DMS53 treated with DMSO at 0.1 percent for 48 hours (cell line): Measurements from ENCODE around the gene SERPINH1.
A peak's percentile ranks its signal among the peaks of the same experiment; 100 is the strongest.

Source experiments
- DNase-seq: peaks from one replicate; lab custom pipeline; 2025; ENCODE audit not compliant: unreplicated experiment; lab: John Stamatoyannopoulos, UW

The SERPINH1 gene

GRCh38 chr11:75562048-75562835 lies at the start of gene SERPINH1:
TSS of gene SERPINH1 (plus strand) at chr11:75562253. CDS start at chr11:75566350, 4,097 bp downstream.
- DNase-seq: peak; percentile 94

GRCh38 chr11:75513250-75513649 lies 48.8 kb upstream of the SERPINH1 start:
- DNase-seq: no peak

GRCh38 chr11:75514596-75514995 lies 47.5 kb upstream of the SERPINH1 start:
- DNase-seq: no peak

GRCh38 chr11:75516140-75516539 lies 45.9 kb upstream of the SERPINH1 start:
- DNase-seq: no peak

DNA sequence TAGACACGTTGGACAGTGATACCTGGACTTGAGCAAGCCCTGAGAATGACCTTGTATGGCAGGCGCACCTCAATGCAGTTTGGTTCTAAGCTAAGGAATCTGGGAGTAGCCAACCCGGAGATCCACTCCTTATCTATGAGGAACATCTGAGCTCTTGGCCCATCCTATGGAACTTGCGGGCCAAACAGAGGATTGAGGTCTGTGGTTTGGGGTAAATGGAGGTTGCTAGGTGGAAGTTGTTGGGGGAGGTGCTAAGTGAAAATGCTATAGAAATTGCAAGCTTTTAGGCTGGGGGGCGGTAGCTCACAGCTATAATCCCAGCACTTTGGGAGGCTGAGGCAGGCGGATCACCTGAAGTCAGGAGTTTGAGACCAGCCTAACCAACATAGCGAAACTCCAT lies 45.2 kb upstream of the SERPINH1 start:
- no peak for DNase-seq

DNA sequence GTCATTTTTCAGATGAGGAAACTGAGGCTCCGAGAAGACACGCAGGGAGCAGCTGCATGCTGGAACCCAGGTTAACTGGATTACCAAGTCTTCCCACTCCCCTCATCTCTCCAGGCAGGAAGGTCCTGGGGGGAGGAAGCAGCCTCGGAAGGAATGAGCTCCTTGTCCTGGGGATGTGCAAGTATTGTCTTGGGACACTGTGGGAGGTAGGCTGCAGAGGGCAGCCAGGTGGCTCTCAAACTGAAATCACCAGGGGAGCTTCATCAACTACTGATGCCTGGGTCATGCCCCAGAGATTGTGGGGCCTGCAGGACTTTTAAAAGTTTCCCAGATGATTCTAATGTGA lies 43.9 kb upstream of the SERPINH1 start:
- DNase-seq: no peak

GRCh38 chr11:75518771-75519653 lies 43.0 kb upstream of the SERPINH1 start:
- no peak for DNase-seq

DNA sequence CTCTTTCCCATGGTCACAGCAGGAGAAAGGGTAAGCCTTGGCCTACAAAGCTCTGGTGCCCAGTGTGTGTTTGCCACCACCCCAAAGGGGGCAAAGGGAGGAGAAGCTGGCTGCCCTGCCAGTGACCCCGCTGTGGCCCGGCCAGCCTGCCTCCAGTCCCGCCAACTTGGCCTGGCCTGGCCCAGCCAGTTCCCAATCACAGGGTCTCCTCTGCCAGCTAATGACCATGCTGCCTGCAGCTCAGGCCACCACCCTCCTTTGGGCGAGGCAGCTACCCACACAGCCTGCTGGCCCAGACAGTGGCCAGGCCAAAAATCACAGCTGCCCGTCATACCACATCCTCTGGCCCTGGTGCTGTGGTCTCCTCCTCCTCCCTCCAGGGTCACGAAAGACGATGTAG lies 41.4 kb upstream of the SERPINH1 start:
- no peak for DNase-seq

- DNase-seq: no peak
Observed at GRCh38 chr11:75522286-75523044, 39.6 kb upstream of the SERPINH1 start.

DNA sequence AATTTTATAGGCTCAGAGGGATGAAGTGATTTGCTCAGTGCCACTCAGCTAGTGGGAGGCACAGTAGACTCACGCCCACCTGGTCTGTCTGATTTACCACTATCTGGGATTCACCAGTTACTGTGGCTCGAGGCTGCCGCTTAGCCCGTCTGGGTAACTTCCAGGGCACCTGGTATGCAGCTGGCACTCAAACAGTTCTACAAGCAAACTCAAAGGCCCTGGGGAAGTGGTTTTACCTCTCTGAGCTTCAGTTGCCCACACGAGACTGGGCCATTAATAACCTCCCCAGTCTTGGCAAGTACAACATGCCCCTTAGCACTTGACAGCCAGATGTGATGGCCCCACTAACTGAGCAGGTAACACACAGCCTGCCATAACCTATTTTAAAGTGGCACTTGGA lies 38.9 kb upstream of the SERPINH1 start:
- no peak for DNase-seq

DNA sequence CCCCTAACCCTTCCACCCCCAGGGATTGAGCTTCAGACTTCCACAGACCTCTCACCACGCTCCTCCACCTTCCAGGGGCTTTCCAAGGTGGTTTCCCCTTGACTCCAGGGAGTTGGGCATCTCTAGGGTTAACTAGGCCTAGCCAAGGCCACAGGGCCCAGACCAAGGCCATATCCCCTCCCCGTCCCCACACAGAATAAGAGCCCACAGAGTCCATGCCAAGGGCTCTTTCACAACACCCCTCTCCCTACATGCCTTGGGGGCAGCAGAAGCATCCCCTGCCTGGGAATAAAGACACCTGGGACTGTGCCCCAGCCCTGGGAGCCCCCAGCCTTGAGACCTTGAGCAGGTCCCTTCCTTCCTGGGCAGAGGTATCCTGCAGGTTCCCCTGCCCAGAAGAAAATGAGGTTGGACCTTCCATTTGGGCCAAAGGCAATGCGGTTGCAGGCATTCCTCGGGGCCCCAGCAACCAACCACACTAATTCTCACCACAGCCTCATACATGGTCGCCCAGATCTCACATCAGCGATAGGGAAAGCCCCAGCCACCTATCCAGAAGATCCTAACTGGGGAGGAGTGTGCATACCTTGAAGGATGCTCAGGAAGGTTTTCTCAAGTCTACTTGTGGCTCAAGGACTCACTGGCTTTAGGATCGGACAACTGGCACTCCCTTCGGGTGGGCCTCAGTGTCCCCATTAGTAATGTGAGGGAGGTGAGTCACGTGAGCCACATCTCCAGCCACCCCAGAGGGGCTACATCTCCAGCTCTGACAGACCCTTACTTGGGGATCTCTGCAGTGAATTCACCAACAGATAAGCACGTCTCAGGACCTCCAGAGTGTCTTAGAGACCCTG lies 38.0 kb upstream of the SERPINH1 start:
- no peak for DNase-seq

GRCh38 chr11:75524665-75525432 lies 37.2 kb upstream of the SERPINH1 start:
- no peak for DNase-seq

- DNase-seq: peak; percentile 92
Observed at GRCh38 chr11:75525433-75526191, 36.4 kb upstream of the SERPINH1 start, which contains the start of gene GDPD5. TSS of gene GDPD5 (minus strand) at chr11:75525941. CDS start at chr11:75477735, 48,206 bp downstream.

- no peak for DNase-seq
Observed at GRCh38 chr11:75526192-75526541, 35.9 kb upstream of the SERPINH1 start.

GRCh38 chr11:75527130-75527529 lies 34.9 kb upstream of the SERPINH1 start:
- DNase-seq: no peak

GRCh38 chr11:75527938-75528735 lies 33.9 kb upstream of the SERPINH1 start:
- no peak for DNase-seq

- DNase-seq: no peak
Observed at GRCh38 chr11:75530577-75530976, 31.5 kb upstream of the SERPINH1 start.

GRCh38 chr11:75531325-75531724 lies 30.7 kb upstream of the SERPINH1 start:
- no peak for DNase-seq
